K562 (cell line): Measurements from ENCODE around the gene EPHA1. TPM values are rescaled to one million over a fixed set of nuclear protein-coding genes. Genes with fewer than 3 reads are reported as not detected.
A peak's percentile ranks its signal among the peaks of the same experiment; 100 is the strongest.

Experiments used
- BHLHE40 ChIP-seq: IDR thresholded peaks from 2 replicates; pipeline ENCODE4 v1.6.1; 2011; ENCODE audit warnings: low read length, improper control_type of control experiment
- CXXC5 ChIP-seq: fragments of 250-450 bp; sonication (Bioruptor Pico); IDR thresholded peaks from 2 replicates; pipeline ENCODE4 v1.8.0; 2022; ENCODE audit warnings: inconsistent platforms, mild to moderate bottlenecking, moderate library complexity
- EGR1 ChIP-seq: fragments of 450-650 bp; conservative IDR thresholded peaks from 2 replicates; pipeline ENCODE4 v1.6.1; 2017; ENCODE audit warnings: mild to moderate bottlenecking
- GABPB1 ChIP-seq: sonication (generic); formaldehyde crosslinking; IDR thresholded peaks from 2 replicates; pipeline ENCODE4 v1.8.0; 2022; ENCODE audit warnings: mild to moderate bottlenecking, missing genetic modification reagents
- GATAD2A ChIP-seq: fragments of 450-650 bp; IDR thresholded peaks from 2 replicates; pipeline ENCODE4 v1.6.1; 2017
- HCFC1 ChIP-seq: IDR thresholded peaks from 2 replicates; pipeline ENCODE4 v1.6.1; 2012; ENCODE audit warnings: low read depth, low read length, improper control_type of control experiment
- HNRNPLL ChIP-seq: fragments of 200-400 bp; formaldehyde crosslinking; IDR thresholded peaks from 2 replicates; pipeline ENCODE4 v1.6.1; 2017; ENCODE audit warnings: low read length, low read depth, mild to moderate bottlenecking; ENCODE audit not compliant: poor library complexity, severe bottlenecking
- NBN ChIP-seq: fragments of 450-650 bp; IDR thresholded peaks from 2 replicates; pipeline ENCODE4 v1.6.1; 2016; ENCODE audit warnings: low read depth, mild to moderate bottlenecking
- NRF1 ChIP-seq, 2 experiments: fragments of 450-650 bp; IDR thresholded peaks in 1 of 2; conservative IDR thresholded peaks in 1 of 2; 2 replicates each; pipeline ENCODE4 v1.6.1; 2014; ENCODE audit warnings: mild to moderate bottlenecking in 2 of 2
- TOE1 ChIP-seq, 2 experiments: fragments of 450-650 bp in 1 of 2; sonication (generic) in 1 of 2; formaldehyde crosslinking in 1 of 2; IDR thresholded peaks; 2 replicates each; pipeline versions ENCODE4 v1.7.1 to v1.8.0; 2016 to 2022; ENCODE audit warnings: borderline replicate concordance in 2 of 2, mild to moderate bottlenecking in 2 of 2, antibody characterized with exemption in 1 of 2, inconsistent platforms in 1 of 2, low read depth in 1 of 2, missing genetic modification reagents in 1 of 2, moderate library complexity in 1 of 2
- polyA plus RNA-seq, 8 experiments: library from polyadenylated mRNA; depleted of rRNA in 4 of 8; stranded (reverse) in 5 of 8; unstranded in 3 of 8; fragments of >200 nt; fragmentation: Nextera tagmentation in 2 of 8; fragmentation: Illumina TruSeq in 1 of 8; extraction: Ambion mirVana in 2 of 8; extraction: Trizol in 1 of 8; gene quantifications; 2 replicates each; pipeline versions ENCODE4 v1.2.1 to v1.2.3, GENCODE V29; 2011 to 2014; ENCODE audit warnings: inconsistent platforms in 1 of 8, missing spikeins in 1 of 8
- total RNA-seq, 7 experiments: library from RNA; depleted of rRNA in 6 of 7; stranded (reverse); fragments of >200 nt in 6 of 7; fragmentation: Illumina TruSeq in 2 of 7; extraction: Trizol in 2 of 7; gene quantifications; 2 replicates each; pipeline versions ENCODE4 v1.2.1 to v1.2.3, GENCODE V29; 2011 to 2021; ENCODE audit warnings: low replicate concordance in 1 of 7
- TF ChIP-seq, protein P1 (sequence below): sonication (generic); formaldehyde crosslinking; IDR thresholded peaks from 2 replicates; pipeline ENCODE4 v1.8.0; 2022; ENCODE audit warnings: missing genetic modification reagents, mild to moderate bottlenecking, moderate library complexity, borderline replicate concordance
- TF ChIP-seq, protein P2 (sequence below): fragments of 450-650 bp; IDR thresholded peaks from 2 replicates; pipeline ENCODE4 v1.6.1; 2016; ENCODE audit warnings: mild to moderate bottlenecking, moderate library complexity
- TF ChIP-seq, protein P3 (sequence below), 3 experiments: IDR thresholded peaks in 2 of 3; conservative IDR thresholded peaks in 1 of 3; 2 replicates each; pipeline ENCODE4 v1.5.1; 2011 to 2012; ENCODE audit warnings: low read length in 3 of 3, mild to moderate bottlenecking in 3 of 3, control low read depth in 2 of 3, improper control_type of control experiment in 1 of 3, inconsistent platforms in 1 of 3, low read depth in 1 of 3, mixed read lengths in 1 of 3, moderate library complexity in 1 of 3; ENCODE audit not compliant: insufficient read depth in 2 of 3

The EPHA1 gene
- total and polyA plus RNA-seq, 9 of the 15 experiments (the other 6 are each of a cell fraction or from before 2014, with no cell fraction given): 0.22 to 0.57 (median 0.32) TPM; not detected in 6

DNA sequence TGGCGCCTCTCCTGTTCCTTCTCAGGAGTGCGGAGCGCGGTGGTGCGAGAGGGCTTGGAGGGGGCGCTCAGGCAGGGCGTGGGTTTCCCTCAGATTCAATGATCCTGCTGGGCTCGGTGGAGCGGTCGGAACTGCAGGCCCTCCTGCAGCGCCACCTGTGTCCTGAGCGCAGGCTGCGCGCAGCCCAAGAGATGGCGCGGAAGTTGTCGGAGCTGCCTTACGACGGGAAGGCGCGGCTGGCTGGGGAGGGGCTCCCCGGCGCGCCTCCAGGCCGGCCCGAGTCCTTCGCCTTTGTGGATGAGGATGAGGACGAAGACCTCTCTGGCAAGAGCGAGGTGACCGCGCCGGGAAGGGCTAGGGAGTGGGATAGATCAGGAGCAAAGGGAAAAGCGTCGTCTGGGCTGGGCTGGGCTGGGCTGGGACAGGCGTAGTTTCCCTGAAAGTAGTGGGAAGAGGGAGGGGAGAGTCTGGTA, 63.2 kb downstream of the EPHA1 start (continued):
- TF ChIP-seq TOE1 (IDR thresholded peaks at IDR 0.05; ENCODE audit: borderline replicate concordance) (peak; percentile 44; the same call in 1 of the 2 replicates), TOE1 (CRISPR knock-in tag; IDR thresholded peaks at IDR 0.05; ENCODE audit: borderline replicate concordance, low read depth) (no peak), BHLHE40 (0 out of 2 replicates have a peak, but pooled peaks have one; percentile 21), HNRNPLL (peak; percentile 89), NBN (peak; percentile 56; the same call in 1 of the 2 replicates), GATAD2A (0 out of 2 replicates have a peak, but pooled peaks have one; percentile 50), NRF1 (conservative IDR thresholded peaks at IDR 0.05 in 1 of 2, IDR thresholded peaks at IDR 0.05 in 1 of 2) (peak; percentile 78 to 83), CXXC5 (CRISPR knock-in tag) (peak; percentile 77), HCFC1 (peak; percentile 30; the same call in 1 of the 2 replicates), EGR1 (peak; percentile 9), GABPB1 (CRISPR knock-in tag) (peak; percentile 71)
- TF ChIP-seq, protein P1, sequence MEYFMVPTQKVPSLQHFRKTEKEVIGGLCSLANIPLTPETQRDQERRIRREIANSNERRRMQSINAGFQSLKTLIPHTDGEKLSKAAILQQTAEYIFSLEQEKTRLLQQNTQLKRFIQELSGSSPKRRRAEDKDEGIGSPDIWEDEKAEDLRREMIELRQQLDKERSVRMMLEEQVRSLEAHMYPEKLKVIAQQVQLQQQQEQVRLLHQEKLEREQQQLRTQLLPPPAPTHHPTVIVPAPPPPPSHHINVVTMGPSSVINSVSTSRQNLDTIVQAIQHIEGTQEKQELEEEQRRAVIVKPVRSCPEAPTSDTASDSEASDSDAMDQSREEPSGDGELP: peak; percentile 77
- TF ChIP-seq, protein P2, sequence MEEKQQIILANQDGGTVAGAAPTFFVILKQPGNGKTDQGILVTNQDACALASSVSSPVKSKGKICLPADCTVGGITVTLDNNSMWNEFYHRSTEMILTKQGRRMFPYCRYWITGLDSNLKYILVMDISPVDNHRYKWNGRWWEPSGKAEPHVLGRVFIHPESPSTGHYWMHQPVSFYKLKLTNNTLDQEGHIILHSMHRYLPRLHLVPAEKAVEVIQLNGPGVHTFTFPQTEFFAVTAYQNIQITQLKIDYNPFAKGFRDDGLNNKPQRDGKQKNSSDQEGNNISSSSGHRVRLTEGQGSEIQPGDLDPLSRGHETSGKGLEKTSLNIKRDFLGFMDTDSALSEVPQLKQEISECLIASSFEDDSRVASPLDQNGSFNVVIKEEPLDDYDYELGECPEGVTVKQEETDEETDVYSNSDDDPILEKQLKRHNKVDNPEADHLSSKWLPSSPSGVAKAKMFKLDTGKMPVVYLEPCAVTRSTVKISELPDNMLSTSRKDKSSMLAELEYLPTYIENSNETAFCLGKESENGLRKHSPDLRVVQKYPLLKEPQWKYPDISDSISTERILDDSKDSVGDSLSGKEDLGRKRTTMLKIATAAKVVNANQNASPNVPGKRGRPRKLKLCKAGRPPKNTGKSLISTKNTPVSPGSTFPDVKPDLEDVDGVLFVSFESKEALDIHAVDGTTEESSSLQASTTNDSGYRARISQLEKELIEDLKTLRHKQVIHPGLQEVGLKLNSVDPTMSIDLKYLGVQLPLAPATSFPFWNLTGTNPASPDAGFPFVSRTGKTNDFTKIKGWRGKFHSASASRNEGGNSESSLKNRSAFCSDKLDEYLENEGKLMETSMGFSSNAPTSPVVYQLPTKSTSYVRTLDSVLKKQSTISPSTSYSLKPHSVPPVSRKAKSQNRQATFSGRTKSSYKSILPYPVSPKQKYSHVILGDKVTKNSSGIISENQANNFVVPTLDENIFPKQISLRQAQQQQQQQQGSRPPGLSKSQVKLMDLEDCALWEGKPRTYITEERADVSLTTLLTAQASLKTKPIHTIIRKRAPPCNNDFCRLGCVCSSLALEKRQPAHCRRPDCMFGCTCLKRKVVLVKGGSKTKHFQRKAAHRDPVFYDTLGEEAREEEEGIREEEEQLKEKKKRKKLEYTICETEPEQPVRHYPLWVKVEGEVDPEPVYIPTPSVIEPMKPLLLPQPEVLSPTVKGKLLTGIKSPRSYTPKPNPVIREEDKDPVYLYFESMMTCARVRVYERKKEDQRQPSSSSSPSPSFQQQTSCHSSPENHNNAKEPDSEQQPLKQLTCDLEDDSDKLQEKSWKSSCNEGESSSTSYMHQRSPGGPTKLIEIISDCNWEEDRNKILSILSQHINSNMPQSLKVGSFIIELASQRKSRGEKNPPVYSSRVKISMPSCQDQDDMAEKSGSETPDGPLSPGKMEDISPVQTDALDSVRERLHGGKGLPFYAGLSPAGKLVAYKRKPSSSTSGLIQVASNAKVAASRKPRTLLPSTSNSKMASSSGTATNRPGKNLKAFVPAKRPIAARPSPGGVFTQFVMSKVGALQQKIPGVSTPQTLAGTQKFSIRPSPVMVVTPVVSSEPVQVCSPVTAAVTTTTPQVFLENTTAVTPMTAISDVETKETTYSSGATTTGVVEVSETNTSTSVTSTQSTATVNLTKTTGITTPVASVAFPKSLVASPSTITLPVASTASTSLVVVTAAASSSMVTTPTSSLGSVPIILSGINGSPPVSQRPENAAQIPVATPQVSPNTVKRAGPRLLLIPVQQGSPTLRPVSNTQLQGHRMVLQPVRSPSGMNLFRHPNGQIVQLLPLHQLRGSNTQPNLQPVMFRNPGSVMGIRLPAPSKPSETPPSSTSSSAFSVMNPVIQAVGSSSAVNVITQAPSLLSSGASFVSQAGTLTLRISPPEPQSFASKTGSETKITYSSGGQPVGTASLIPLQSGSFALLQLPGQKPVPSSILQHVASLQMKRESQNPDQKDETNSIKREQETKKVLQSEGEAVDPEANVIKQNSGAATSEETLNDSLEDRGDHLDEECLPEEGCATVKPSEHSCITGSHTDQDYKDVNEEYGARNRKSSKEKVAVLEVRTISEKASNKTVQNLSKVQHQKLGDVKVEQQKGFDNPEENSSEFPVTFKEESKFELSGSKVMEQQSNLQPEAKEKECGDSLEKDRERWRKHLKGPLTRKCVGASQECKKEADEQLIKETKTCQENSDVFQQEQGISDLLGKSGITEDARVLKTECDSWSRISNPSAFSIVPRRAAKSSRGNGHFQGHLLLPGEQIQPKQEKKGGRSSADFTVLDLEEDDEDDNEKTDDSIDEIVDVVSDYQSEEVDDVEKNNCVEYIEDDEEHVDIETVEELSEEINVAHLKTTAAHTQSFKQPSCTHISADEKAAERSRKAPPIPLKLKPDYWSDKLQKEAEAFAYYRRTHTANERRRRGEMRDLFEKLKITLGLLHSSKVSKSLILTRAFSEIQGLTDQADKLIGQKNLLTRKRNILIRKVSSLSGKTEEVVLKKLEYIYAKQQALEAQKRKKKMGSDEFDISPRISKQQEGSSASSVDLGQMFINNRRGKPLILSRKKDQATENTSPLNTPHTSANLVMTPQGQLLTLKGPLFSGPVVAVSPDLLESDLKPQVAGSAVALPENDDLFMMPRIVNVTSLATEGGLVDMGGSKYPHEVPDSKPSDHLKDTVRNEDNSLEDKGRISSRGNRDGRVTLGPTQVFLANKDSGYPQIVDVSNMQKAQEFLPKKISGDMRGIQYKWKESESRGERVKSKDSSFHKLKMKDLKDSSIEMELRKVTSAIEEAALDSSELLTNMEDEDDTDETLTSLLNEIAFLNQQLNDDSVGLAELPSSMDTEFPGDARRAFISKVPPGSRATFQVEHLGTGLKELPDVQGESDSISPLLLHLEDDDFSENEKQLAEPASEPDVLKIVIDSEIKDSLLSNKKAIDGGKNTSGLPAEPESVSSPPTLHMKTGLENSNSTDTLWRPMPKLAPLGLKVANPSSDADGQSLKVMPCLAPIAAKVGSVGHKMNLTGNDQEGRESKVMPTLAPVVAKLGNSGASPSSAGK: peak; percentile 79
- TF ChIP-seq, protein P3, sequence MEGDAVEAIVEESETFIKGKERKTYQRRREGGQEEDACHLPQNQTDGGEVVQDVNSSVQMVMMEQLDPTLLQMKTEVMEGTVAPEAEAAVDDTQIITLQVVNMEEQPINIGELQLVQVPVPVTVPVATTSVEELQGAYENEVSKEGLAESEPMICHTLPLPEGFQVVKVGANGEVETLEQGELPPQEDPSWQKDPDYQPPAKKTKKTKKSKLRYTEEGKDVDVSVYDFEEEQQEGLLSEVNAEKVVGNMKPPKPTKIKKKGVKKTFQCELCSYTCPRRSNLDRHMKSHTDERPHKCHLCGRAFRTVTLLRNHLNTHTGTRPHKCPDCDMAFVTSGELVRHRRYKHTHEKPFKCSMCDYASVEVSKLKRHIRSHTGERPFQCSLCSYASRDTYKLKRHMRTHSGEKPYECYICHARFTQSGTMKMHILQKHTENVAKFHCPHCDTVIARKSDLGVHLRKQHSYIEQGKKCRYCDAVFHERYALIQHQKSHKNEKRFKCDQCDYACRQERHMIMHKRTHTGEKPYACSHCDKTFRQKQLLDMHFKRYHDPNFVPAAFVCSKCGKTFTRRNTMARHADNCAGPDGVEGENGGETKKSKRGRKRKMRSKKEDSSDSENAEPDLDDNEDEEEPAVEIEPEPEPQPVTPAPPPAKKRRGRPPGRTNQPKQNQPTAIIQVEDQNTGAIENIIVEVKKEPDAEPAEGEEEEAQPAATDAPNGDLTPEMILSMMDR (IDR thresholded peaks at IDR 0.05 in 2 of 3, conservative IDR thresholded peaks at IDR 0.05 in 1 of 3; ENCODE audit: insufficient read depth in 2 of 3, low read depth in 1 of 3, low read length in 3 of 3): peak; percentile 81 to 96 (median 85)
